Activated T-helper 9 cell treated with anti-CD3 and anti-CD28 coated beads, Interleukin-2, amount 50 U/mL, for 16 hours (primary cell): Measurements from ENCODE around the gene SZT2.
"Not testable (repeated sequence)": the region's sequence is repeated elsewhere in the genome, so short reads cannot be mapped to it uniquely, and the experiment has no call there.

Experiments
- DNase-seq: peaks from one replicate; pipeline ENCODE4 v3.0.0-alpha.2; 2020; ENCODE audit warnings: low read depth

Gene SZT2

DNA sequence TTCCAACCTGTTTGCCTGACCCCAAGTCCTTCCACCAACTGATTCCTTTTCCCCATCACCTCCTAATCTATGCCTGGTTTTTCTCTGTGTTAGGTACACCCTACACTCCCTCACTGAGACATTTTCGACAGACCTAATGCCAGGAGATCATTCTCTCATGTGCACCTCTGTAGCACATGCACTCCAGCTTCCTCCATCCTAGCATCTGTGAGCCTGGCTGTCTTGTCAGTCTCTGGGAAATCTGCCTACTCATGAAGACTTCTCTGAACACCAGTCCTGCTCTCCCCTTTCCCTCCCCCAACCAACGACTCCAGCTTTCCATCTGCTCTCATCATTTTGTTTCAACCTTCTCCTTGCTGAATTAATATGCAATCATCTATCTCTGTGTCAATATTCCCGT, 1.1 kb upstream of the SZT2 start:
- DNase-seq, result no peak

DNA sequence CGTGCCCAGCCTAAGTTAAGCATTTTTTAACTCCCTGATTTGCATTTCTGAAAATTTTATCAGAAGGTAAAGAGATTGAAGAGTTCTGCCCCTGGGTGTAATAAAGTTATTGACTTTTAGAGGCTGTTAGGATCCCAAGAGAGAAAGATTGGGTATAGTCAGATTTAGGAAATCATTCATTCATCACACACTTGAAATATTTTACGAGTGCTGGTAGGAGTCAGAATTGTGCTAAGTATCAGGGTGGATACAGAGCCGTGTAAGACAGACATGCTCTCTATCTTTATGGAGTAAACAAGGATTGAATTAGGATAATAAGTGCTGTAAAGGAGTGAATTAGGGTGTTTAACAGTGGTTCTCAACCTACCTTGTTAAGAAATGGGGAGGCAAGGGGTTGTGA, 3.0 kb downstream of the SZT2 start:
- DNase-seq, result no peak

DNA sequence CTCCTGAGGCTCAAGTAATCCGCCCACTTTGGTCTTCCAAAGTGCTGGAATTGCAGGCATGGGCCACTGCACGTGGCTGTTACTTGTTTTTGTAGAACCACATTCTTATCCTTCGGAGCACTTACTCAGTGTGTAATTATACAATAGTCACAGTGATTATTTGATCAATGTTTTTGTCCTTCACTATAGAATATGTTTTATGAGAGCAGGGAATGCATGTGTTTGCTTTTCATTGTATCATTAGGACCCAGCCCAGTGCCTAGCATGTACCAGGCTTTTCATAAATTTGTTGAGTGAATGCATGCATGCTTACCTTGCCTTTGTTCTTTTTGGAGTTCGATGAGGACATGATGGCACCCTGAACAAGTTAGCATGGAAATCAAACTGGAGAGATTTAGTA, 5.8 kb downstream of the SZT2 start:
- DNase-seq, result no peak

DNA sequence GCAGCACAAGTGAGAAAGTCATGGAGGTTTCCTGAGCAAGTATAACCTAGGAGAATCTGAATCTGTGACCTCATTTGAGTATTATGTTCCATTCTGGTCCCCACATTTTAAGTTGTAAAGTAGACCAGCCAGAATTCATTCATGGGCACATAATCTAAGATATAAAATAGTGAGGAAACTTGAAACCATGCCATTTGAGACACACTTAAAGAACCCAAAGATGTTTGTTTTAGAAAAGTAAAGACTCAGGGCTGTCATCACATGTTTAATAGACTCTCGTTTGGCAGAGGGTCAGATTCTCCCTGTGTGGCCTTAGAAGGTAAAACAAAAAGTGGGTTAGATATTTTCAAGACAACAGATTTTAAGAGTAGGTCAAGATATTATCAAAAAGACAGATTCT, 6.4 kb downstream of the SZT2 start:
- DNase-seq, result no peak

DNA sequence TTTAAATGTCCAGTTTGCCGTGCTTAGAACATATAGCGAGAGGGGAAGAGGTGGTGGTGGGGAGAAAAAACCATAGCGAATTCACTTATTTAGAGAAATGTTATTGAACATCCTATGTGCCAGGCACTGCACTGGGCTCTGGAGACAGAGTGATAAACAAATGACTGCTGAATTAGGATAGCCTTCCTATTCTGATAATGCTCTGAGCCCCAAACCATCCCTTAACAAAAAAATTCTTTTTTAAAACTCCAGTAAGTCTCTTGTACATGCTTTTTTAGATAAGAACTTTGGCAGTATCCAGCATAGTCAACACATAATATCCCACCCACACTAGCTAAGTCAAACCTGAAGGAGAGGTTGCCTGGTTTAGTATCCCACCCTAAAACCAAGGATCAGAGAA, 8.5 kb downstream of the SZT2 start:
- DNase-seq, result no peak

DNA sequence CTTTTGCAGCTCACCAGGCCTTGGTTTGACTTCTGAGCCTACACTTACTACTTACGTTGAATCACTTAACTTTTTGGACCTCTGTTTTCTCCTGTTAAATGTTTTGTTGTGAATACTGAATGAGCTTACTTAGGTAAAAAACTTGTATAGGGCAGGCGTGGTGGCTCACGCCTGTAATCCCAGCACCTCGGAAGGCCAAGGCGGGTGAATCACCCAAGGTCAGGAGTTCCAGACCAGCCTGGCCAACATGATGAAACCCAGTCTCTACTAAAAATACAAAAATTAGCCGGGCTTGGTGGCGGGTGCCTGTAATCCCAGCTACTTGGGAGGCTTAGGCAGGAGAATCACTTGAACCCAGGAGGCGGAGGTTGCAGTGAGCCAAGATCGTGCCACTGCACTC, 10.7 kb downstream of the SZT2 start:
- not testable (repeated sequence) for DNase-seq

DNA sequence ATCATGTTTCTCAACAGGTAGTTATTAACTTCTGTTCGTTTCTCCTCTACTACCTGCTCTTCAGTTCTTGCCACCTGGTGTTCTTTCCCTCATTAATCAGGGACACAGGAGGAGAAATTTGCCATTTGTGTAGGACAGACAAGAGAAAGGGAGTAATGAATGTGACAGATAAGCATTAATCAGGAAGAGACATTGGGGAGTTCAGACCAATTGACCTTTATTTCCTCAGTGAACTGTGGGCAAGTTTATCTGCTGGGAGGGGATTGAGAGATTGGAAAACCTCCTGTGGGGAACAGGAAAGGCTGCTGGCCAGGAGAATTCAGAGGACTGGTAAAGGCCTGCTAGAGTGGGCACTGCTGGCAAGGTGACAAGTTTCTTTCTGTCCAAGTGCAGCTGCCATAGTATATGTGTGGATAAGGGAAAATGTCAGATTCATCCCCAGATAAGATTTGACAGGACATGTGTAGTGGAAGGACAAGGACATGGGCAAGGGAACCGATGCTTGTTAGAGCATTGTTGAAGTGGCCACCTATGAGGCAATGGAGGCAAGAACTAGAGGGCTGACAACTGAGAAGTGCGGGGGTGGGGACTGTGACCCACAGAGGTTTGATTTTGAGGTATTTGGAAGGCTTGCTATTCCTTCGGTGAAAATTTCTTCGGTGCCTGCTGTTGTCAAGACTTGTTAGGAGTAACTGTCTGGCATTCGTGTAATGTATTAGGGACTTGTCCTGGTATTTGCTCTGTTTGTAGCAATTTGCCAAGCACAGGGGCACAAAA, 12.6 kb downstream of the SZT2 start:
- no peak for DNase-seq

DNA sequence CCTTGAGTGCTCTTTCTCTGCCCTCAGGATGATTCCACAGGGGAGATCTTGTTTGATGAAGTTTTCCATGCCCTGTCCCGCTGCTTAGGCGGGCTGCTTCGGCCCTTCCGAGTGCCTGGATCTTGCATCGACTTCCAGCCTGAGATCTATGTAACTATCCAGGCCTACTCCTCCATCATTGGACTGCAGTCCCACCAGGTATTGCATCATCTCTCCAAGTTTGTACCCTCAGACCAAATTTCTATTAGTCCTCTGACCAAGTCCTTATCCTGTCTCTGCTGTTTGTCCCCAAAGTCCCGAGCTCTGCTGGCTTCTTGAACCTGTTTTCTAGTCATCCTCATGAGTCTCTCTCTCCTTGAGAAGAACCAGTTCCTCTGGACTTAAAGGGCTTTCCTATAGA, 14.7 kb downstream of the SZT2 start:
- no peak for DNase-seq

DNA sequence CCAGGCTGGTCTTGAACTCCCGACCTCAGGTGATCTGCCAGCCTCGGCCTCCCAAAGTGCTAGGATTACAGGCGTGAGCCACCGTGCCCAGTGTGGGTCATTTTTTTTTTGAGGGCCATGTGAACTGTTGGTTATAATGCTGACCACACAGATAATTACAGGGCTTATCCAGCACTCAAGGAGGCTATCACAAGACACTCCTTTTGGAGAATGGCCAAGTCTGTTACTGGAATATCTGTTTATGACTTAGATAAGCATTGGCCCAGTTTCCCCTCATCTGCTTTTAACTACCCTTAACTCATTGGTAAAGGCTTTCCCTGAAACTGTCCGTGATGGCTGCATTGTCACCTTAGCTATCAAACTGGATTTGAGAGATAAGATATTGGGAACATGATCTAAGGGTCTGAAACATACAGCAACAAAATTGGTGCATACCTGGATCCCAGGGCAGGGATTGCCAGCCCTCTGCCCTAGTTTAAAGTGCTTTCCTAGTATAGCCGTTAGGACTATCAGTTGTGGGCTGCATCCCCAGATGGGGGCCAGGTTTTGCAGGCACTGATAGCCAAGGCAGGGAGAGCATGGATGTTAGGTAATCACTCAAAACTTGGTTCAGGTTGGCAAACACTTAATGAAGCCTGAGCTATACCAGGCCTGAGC, 15.6 kb downstream of the SZT2 start:
- DNase-seq, result no peak

DNA sequence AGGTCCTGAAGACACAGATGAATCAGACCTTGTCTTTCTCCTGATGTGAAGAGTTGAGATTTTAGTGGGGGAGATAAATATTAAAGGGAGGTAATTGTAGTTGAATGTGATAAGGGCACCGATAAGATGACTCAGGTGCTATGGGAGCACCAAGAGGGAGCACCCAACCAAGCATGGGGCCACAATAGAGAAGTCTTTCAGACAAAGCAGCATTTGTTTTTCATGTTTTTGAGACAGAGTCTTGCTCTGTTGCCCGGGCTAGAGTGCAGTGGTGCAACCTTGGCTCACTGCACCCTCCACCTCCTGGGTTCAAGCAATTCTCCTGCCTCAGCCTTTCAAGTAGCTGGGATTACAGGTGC, 16.2 kb downstream of the SZT2 start:
- no peak for DNase-seq

DNA sequence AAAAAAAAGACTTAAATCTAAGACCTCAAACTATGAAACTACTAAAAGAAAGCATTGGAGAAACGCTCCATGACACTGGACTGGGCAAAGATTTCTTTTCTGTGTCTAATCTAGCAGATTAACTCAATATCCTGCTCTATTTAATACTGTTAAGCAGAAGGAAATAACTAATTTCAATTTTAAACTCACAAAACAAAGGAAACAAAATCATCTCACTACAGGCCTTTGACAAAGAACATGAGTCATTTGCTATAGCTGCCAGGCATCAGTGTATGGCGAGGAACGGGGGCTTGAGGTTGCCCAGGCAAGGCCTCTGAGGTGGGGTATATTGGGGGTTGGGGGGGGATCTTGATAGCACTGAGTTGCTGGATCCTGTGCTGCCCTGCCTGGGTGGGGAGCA, 20.9 kb downstream of the SZT2 start:
- DNase-seq, result no peak

DNA sequence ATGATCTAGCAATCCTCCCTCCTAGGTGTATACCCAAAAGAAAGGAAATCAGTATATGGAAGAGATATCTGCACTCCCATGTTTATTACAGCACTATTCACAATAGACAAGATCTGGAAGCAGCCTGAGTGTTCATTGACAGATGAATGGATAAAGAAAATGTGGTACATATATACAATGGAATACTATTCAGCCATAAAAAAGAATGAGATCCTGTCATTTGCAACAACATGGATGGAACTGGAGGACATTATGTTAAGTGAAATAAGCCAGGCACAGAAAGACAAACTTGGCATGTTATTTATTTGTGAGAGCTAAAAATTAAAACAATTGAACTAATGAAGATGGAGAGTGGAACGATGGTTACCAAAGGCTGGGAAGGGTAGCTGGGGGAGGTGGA, 23.7 kb downstream of the SZT2 start:
- not testable (repeated sequence) for DNase-seq

DNA sequence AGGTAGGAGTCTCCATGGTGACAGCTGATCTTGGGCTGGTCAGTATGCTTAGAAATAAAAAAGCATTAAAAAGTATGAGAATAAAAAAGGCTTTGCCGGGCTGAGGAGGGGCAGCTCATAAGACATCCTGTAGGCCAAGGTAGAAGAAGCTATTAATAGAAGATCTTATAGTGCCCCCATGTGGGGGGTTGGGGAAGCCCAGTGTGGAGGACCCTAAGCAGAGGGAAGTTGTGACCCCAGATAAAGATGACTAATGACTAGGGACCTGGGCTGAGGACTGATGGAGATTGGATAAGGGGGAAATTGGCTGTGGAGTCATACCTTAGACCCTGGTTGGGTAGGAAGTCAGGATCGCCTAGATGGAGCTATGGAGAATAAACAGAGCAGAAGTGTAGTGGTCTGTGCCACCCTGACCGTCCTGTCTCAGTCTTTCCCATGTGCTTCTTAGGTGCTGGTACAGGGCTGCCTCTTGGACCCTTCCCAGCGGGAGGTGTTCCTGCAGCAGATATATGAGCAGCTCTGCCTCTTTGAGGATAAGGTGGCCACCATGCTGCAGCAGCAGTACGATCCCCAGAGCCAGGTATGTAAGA, 25.0 kb downstream of the SZT2 start:
- peak; percentile 31 for DNase-seq

DNA sequence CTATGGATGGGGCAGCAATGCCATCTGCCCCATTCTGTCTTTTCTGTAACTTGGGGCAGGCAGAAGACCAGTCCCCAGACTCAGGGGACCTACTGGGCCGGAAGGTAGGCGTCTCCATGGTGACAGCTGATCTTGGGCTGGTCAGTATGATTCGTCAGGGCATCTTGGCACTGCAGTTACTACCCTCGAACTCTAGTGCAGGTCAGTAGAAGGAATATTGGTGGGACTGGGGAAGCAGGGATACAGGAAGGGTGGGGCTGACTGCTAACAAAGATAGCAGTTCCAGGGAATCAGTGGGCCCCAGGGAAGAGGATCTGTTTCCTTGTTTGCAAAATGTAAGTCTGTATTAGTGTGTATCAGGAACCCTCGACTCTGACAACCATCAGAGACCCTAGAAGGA, 26.2 kb downstream of the SZT2 start:
- no peak for DNase-seq

DNA sequence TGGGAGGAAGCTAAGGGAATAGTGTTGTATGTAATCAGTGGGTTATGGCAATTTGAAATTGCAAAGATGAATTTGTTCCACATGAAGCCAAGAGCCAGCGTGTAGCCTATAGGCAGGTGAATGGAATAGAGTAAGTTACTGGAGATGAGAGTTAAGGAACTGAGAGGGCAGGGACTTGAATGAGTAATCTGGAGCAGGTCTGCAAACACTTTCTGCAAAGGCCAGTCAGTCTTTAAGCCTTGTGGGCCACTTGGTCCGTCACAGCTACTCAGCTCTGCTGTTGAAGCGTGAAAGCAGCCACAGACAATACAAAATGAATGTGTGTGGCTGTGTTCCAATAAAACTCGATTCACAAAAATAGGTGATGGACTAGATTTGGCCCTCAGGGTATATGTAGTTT, 29.2 kb downstream of the SZT2 start:
- no peak for DNase-seq

DNA sequence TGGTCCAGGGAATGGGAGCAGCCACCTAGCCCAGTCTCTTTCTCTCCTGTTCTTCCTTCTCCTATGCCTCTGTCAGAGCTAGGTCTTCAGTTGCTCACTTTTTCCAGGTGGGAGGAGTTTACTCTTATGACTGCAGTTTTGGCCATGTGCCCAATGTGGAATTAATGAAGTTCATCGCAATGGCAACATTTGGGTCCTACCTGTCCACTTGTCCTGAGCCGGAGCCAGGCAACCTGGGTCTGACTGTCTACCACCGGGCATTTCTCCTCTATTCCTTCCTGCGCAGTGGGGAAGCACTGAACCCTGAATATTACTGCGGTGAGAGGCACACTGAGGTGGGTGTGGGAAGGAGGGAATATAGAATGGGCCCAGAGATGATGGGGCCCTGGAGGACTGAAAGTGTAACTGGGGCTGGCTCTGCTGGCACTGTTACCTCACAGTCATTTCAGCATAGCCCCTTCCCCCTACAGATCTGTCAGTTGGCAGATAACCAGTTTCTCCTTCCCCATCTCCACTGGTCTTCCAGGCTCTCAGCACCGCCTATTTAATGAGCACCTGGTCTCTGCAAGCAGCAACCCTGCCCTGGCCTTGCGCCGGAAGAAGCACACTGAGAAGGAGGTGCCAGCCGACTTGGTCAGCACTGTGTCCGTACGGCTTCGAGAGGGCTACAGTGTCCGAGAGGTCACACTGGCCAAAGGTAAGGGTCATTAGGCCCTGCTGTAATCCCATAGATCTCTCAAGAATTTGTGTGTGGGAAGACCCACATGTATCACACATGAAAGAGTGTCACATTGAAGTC, 30.1 kb downstream of the SZT2 start:
- DNase-seq, result no peak

DNA sequence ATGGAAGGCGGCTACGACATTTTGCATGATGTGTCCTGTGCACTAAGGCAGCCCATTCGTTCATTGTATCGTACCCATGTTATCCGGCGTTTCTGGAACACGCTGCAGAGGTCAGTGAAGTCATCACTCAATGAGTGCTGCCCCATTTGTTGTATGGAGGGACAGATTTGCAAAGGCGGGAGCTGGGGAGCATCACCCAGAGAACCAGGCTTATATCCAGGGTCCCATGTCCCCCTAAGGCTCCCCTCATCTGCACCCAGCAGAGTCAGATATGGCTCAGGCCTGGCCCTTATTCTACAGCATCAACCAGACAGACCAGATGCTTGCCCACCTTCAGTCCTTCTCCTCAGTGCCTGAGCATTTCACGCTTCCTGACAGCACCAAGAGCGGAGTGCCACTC, 31.2 kb downstream of the SZT2 start:
- DNase-seq, result no peak

DNA sequence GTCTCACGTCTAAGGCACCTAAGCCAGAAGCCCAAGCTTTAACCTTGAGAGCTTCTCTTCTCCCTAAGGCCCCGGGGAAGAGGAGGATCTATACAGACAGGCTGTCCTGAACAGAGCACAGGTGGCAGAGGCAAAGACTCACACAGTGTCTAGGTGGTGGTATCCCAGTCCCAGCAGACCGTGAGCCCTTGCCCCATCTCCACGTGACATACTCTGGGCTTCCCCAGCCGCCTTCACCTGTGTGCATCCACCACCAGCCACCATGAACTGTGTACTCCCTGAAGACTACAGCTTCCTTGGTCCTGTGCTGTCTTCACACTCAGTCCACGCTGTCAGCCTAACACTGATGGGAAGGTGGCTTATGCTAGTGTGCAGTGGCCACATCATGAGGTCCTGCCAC, 31.7 kb downstream of the SZT2 start:
- DNase-seq, result no peak

DNA sequence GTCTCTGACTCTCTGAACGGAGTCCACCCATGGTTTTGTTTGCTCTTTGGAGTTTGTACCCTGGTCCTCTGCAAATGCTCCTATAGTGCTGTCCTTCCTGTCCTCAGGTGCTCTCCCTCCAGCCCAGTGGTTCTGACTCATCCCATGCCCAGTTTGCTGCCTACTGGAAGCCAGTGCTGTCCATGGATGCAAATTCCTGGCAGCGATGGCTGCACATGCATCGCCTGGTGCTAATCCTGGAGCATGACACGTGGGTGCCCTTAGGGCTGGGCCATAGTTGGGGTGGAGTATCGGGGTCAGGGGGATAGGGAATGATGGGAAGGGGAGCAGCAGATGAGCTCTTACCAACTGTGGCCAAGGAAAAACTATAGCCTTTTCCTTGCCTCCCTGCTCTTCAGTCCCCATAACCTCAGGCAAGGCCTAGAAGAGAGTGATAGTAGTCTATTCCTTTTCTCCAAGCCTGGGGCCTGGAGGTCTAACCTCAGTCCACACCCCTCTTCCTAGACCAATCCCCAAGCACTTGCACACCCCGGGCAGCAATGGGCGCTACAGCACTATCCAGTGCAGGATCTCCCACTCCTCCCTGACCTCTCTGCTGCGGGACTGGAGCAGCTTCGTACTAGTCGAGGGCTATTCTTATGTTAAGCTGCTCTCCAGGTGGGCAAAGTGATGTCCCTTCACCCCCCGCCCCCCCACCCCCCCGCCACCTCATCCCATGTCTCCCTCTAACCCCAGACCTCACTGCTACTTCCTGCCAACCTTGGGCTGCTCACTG, 32.5 kb downstream of the SZT2 start:
- DNase-seq, result no peak

DNA sequence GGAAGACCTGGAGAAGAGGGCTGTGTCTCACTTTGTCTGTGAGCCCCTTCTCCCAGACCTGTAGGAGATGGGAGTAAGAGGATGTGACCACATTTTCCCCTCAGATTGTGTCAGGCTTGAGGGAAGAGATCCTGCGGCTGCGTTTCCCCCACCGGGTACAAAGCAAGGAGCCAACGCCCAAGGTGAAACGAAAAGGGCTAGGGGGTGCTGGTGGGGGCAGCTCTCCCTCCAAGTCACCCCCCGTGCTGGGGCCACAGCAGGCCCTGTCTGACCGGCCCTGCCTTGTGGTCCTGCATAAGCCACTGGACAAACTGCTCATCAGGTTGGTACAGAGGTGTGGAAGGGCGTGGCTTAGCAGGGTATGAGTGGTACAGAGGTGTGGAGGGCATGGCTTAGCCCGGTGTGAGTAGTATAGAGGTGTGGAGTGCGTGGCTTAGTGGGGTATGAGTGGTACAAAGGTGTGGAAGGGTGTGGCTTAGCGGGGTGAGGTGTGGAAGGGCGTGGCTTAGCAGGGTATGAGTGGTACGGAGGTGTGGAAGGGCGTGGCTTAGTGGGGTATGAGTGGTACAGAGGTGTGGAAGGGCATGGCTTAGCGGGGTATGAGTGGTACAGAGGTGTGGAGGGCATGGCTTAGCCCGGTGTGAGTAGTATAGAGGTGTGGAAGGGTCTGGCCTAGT, 33.4 kb downstream of the SZT2 start:
- DNase-seq, result no peak
